HG03342 (cell line): Measurements from ENCODE around the gene CILP.

Experiments
- ATAC-seq: cut with Tn5 transposase; IDR thresholded peaks from one replicate; pipeline ENCODE4 v1.9.1; 2021; ENCODE audit warnings: mild to moderate bottlenecking, moderate library complexity; ENCODE audit not compliant: unreplicated experiment

Gene CILP

GRCh38 chr15:65223996-65224395 lies 12.7 kb upstream of the CILP start:
- no peak for ATAC-seq

GRCh38 chr15:65222891-65223290 lies 11.6 kb upstream of the CILP start:
- no peak for ATAC-seq

DNA sequence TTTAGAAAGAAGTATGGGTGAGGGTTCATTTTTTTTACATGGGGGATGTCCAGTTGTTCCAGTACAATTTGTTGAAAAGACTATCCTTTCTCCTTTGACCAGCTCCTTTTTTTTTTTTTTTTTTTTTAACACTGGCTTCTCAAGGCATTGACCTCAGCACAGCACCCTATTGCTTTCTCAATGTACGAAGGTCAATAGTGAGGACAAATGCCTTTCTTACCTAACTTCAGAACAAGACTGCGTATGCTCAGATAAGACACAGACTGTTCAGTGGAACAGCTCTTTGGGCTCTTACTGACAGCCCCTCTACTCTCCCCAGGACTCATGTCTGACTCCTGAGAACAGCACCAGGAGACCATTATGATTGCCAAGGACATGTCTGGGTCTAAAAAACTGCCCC lies 10.4 kb upstream of the CILP start:
- ATAC-seq: no peak

DNA sequence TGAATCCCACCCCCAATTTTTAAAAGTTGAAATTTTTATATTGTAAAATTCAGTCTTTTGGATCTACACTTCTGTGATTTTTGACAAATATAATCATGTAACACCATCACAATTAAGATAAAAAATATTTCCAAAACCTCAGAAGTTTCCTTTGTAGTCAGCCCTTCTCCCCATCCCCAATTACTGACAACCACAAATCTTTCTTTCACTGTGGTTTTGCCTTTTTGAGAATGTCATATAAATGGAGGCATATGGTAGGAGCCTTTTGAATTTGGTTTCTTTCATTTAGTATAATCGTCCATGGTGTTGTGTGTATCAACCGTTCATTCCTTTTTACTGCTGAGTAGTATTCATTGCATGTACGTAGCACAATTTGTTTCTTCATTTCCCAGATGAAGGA lies 7.9 kb upstream of the CILP start:
- no peak for ATAC-seq

DNA sequence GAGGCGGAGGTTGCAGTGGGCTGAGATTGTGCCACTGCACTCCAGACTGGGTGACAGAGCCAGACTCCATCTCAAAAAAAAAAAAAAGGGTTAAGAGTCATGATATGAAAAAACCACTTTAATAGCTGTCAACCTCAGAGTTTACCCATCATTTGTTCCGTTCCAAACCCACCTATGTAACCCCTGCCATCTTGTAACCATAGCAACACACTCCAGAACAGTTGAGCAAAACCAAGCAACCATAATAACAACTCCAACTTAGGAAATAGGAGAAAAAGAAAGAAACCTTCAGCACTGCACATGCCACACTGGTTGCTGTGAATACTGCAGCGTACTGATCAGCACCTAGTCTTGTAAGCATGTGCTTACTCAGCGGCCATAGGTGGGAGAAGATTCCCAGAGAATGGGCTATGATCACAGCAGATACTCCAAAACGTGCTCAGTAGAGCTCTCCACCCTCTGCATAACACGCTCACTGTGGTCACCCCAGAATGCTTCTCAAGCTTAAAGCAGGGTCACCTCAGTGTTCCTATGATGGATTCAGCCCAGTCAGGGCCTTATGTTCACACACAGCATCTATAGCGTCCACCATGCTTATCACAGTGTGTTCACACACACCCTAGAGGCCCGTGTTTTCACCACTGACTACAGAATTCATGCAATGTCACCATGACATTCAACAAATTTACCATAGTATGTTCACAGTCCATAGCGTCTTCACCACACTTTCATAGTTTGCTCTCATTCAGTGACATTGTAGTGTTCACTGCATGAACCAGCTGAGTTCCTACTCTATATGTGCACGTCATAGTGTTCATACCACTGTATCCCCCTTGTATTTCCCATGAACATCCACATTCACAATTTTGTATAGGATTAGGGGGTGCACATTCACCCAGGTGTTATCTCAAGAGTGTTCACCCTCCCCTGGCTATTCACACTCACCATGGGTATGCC lies 6.5 kb upstream of the CILP start:
- no peak for ATAC-seq

GRCh38 chr15:65215496-65215895 lies 4.2 kb upstream of the CILP start:
- ATAC-seq: no peak

DNA sequence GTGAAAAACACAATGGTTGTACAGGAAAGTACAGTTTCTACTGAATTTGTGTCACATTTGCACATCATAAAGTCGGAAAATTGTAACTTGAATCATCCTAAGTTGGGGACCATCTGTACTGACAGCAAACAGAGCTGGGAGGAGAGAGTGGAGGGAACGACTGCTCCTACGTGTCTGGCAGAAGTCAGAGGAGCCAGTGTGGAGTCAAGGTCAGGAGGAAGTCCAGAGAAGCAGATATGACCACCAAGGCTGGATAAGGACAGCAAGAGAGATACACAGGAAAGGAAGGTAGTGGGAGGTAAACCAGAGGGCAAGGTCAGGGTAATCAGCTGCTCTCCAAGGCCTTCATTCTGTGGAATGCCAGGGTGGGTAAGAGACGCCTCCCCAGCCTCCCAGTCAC lies 2.7 kb upstream of the CILP start:
- ATAC-seq: no peak

DNA sequence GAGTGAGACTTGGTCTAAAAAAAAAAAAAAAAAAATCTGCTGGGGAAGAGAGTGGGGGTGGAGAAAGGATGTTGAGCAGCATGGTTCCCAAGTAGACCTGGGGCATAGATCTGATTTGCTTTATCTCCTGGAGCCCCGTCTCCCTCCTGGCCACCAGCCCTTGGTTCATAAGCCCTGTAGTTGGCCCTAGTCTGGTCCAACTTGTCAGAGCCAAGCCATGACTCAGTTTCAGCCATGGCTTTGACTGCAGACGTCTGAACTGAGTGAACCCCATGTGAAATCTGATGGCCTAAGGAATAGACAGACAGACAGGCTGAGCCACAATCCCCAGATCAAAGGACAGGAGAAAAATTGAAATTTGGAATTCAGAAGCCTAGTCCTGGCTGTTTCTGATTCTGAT lies 2.0 kb upstream of the CILP start:
- no peak for ATAC-seq

DNA sequence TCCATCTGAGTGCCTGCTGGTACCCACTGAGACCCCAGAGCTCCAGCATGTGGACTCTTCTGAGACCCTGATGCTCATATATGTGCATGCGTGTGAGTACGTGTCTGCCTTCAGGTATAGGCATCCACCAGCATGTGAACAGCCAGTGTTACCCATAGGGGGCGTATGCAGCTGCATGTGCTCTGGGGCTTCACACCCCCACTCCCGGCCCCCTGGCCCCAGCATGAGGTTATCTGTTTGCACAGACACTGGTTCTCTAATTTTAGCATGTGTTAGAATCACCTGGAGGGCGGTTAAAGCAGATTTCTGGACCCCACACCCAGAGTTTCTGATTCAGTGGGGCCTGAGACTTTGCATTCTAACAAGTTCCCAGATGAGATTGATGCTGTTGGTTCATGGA lies 824 bp upstream of the CILP start:
- no peak for ATAC-seq

DNA sequence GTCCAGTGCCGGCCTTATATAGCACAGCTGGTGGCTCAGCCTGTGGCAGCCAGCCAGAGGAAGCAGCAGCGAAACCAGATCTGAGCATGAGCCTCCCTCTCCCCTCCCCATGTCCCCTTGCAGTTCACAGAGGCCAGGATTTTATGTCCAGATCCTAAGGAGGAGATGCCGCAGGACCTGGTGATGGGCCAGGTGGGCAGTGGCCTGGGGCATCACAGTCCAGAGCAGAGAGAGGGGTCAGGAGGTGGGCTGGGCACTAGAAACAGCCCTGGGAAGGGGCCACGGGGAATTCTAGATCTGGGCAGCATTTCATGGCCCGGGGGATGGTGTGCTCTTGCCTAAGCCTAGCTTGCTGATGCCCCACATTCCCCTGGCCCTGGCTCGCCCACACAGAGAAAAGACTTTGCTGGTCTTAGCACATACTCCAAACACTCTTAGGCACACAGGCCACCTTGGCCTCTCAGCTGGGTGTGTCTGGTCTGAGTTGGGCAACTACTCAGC lies 259 bp upstream of the CILP start:
- no peak for ATAC-seq

DNA sequence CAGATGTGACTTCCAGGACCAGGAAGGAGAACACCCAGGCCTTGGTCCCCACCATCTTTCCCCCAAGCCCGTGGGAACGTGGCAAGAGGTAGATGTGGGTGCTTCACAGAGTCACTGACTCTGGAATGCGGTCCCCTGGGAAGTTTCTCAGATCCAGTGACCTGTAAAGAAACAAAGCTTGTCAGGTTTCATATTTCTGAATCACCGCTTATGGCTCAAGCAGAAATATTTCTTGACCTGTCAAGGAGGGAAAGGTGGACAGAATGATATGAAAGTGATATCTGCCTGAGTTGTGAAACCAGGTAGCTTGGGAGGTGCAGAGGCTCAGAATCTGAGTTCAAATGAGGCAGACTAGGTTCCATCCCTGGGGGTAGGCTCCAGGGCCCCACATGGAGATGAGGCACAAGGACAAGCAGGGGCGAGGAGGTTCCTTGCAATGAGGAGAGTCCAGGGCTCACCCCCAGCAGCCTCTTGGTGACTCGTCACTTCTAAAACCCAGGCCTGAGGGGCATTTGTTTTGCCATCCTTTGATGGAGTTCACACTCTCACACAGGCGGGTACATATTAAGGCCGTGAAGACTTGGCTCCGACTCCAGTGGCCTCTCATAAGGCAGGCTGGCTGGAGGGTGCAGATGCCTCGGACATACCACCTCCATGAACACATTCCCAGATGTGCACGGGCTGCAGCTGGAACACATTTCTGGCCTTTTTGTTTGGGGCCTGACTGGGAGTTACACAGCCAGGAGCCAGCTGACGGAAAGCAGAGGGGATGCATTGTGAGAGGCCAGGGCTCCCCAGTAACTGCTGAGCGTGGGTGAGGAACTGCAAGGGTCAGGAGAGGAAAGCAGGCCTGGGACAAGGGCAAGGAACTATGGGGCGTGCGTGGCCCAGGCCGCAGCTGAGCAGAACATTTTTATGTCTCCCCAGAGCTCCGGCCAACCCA lies 1.3 kb downstream of the CILP start:
- no peak for ATAC-seq

- ATAC-seq: no peak
Observed at GRCh38 chr15:65208647-65209046, 2.6 kb downstream of the CILP start.

DNA sequence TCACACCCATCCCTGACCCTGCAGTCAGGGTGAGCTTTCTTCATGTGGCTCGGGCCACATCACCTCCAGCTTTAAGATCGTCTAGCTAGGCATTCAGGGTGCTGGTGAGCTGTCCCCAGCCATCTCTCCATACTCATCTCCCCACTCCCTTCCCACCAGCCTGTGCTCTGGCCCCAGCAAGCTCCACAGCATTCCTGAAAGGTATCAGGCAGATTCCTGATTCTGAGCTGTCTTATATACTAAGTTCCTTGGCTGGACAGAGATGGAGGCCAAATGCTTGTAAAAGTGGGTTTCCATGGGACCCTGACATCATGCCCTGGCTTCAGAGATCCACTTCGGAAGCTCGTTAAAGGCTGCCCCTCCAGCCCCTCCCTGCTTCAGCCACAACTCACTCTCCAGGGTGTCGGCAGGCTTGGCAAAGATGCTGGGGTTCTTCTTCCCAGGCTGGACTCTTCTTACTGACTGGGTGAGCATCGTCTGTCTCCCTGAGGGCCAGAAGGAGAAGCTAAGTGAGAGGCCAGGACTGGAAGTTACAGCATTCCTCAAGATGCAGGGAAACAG lies 3.9 kb downstream of the CILP start:
- ATAC-seq: no peak

- no peak for ATAC-seq
Observed at GRCh38 chr15:65206750-65207149, 4.5 kb downstream of the CILP start.

DNA sequence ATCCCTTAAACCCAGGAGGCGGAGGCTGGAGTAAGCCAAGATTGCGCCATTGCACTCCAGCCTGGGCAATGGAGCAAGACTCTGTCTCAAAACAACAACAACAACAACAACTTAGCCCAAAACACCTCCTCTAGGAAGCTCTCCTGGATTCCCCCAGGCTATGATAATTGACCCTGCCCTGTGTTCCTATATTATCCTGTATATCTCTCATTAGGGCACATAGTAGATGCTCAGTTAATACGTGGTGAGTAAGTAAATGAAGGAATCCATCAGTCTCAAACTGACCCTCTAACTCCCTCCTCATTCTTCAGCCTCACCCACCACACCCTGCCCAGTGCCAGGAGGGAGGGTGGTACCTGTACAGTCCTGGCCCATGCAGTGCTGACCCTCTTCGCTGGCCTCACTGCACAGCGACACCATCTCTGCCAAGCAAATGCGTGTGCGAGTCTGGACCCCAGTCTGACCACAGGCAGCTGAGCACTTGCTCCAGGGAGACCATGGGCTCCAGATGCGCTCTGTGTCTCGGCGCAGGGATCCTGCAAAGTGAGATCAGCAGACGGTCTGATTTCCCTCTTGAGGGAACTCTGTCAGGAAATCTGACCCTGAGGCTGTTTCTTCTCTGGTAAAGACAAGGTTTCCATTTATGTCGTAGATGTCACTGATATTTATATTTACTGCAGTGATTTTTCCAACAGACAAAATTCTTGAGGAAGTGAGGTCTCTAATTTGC lies 6.2 kb downstream of the CILP start:
- no peak for ATAC-seq

DNA sequence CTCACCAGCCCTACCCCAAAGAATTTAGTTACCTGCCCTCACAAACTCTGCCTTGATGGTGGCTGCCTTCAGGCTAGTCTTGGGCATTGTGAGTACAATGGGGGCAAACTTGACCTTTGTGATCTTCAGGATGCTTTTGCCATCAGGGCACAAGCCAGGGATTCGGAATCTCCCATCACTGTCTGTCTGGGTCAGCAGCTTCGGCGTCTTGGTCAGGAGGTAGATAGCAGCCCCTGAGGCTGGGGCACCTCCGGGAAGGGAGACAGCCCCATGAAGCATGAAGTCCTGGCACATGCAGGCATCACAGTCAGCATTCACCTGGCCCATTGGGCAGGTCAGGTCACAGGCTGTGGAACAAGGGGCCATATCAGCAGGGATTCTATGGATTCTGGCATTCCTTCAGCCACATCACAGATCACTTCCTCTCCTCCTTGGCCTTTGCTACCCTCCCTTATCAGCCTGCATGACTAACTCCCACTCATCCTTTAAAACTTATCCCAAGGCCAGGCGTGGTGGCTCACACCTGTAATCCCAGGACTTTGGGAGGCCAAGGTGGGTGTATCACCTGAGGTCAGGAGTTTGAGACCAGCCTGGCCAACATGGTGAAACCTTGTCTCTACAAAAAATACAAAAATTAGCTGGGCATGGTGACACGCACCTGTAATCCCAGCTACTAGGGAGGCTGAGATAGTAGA lies 6.9 kb downstream of the CILP start:
- no peak for ATAC-seq

GRCh38 chr15:65201918-65202317 lies 9.4 kb downstream of the CILP start:
- no peak for ATAC-seq

DNA sequence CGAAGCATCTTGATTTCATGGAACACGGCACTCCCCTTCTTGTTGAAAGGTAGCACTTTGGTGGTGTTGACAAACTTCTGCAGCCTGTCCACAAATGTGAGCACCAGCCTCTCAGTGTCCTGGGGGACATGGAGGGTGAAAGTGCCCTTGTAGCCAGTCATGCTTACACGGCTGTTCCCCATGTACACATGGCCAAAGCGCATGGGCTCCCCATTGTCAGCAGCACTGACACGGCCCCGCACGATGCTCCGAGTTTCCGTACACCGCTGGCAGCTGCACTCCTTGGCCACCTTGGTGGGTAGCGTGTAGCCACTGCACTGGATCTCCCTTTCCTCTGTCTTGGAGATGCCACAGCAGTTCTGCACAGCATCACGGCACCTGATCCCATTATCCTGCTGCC lies 12.7 kb downstream of the CILP start:
- ATAC-seq: no peak

DNA sequence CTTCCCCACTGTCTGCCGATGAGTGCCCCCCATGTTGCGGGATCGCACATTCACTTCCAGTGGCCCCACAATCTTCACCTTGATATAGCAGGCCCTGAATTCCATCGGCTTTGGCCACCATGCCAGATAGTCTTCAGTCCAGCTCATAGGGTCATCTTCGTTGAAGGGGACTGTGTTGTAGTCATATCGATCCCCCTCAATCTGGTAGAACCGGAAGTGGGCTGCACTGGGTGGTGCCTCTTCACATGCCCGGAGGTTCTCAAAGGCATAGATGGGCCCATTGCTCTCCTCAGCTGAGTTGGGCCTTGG lies 14.0 kb downstream of the CILP start:
- no peak for ATAC-seq

DNA sequence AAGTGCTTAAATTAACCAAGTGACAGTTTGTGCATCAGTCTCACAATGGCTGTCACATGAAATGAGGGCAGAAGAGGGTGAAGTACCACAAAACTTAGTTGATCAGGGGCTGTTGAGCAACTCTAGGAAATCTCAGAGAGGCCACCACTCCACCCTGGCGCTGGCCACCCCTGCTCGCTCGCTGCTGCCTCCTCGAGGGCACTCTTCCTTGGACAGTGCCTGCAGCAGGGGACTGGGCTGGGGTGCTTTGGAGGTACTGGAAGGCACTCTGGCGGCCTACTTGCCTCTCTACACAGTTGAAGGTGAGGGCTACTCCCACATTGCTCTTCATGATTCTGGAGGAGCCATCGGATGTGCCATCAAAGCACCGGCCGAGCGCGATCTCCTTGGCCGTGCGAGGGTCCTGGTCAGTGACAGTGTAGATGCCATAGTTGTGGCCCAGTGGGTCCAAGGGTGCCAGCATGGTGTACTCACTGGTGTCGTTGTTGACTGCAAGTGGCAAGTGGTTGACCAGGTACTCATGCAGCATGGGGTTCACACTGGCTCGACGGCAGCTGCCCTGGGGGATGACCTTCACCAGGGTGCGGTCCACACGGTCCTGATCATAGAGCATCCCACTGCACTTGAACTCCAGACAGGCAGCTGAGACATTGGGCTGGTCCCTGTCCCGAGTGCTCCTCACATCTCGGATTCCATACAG lies 14.5 kb downstream of the CILP start:
- no peak for ATAC-seq
